Neural progenitor cell (in vitro differentiated cells): ENCODE results near the gene GMPPA.

Source experiments
- EZH2 ChIP-seq: fragments of 200-600 bp; sonication (generic); IDR thresholded peaks from 2 replicates; pipeline ENCODE4 v1.6.1; 2017; ENCODE audit warnings: antibody characterized with exemption, mild to moderate bottlenecking, moderate library complexity
- EZH2phosphoT487 ChIP-seq: fragments of 200-600 bp; sonication (generic); IDR thresholded peaks from 2 replicates; pipeline ENCODE4 v1.6.1; 2017; ENCODE audit warnings: antibody characterized with exemption

DNA sequence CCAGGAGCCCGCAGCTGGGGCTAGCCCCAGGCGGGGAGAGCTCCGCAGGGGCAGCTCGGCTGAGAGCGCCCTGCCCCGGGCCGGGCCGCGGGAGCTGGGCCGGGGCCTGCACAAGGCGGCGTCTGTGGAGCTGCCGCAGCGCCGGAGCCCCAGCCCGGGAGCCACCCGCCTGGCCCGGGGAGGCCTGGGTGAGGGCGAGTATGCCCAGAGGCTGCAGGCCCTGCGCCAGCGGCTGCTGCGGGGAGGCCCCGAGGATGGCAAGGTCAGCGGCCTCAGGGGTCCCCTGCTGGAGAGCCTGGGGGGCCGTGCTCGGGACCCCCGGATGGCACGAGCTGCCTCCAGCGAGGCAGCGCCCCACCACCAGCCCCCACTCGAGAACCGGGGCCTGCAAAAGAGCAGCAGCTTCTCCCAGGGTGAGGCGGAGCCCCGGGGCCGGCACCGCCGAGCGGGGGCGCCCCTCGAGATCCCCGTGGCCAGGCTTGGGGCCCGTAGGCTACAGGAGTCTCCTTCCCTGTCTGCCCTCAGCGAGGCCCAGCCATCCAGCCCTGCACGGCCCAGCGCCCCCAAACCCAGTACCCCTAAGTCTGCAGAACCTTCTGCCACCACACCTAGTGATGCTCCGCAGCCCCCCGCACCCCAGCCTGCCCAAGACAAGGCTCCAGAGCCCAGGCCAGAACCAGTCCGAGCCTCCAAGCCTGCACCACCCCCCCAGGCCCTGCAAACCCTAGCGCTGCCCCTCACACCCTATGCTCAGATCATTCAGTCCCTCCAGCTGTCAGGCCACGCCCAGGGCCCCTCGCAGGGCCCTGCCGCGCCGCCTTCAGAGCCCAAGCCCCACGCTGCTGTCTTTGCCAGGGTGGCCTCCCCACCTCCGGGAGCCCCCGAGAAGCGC lies 15.0 kb upstream of the GMPPA start:
- TF ChIP-seq EZH2 (no peak), EZH2phosphoT487 (no peak)
